ENCODE results near the gene ZNF496. TPM values are rescaled to one million over a fixed set of nuclear protein-coding genes. Genes with fewer than 3 reads are reported as not detected.

The ZNF496 gene
- total and polyA plus RNA-seq, 3 experiments from 2014 or later: 9.6 to 21.7 (median 21.4) TPM

GRCh38 chr1:247322849-247323586 lies 8.6 kb downstream of the ZNF496 start:
- H3K27ac Mint-ChIP-seq: peak overlapping the region in 7 of 8 donors; percentile 32 to 87 (median 55)
- Histone ChIP-seq H3K27ac (ENCODE audit: low read depth, low read length) (no peak overlapping the region), H3K27me3 (ENCODE audit: insufficient read depth, low read length, poor library complexity, severe bottlenecking) (no peaks in the 10 kb centered on the region), H3K36me3 (ENCODE audit: insufficient read depth, low read length) (peaks cover 1% of the 10 kb centered on the region), H3K9me3 (ENCODE audit: low read length) (no peaks in the 10 kb centered on the region), H3K4me1 (ENCODE audit: insufficient read depth, low read length) (peaks cover 13% of the 10 kb centered on the region), H3K4me3 (ENCODE audit: low read length) (no peak overlapping the region)
- H3K27me3 Mint-ChIP-seq: peaks cover 0 to 1% of the 10 kb centered on the region in 2 donors
- H3K4me3 Mint-ChIP-seq: peak overlapping the region in 6 of 7 donors; percentile 41 to 71 (median 58)
- DNase-seq: peak in 1 of 5 donors; percentile 63
- POLR2A ChIA-PET: interaction anchor here (0.7 kb wide), 1 partner anchor 199 kb away, joined by 8 read pairs; no protein-coding TSS in a partner anchor
- H3K4me1 Mint-ChIP-seq: peaks cover 11 to 29% (median 16%) of the 10 kb centered on the region in 3 donors
- CTCF ChIA-PET: interaction anchor here (0.6 to 1.2 kb wide), 2 partner anchors 10 to 64 kb away, joined by 3 read pairs; no protein-coding TSS in a partner anchor
- H3K36me3 Mint-ChIP-seq: peaks cover 7 to 67% (median 13%) of the 10 kb centered on the region in 3 donors
- no peaks in the 10 kb centered on the region for H3K9me3 Mint-ChIP-seq

GRCh38 chr1:247322442-247322841 lies 9.2 kb downstream of the ZNF496 start:
- H3K4me1 Mint-ChIP-seq: peaks cover 11 to 29% (median 12%) of the 10 kb centered on the region in 3 donors
- ChIA-PET POLR2A (no interaction called here), CTCF (interaction anchor here (1.2 kb wide), 1 partner anchor 10 kb away, joined by 3 read pairs; no protein-coding TSS in a partner anchor)
- Histone ChIP-seq H3K4me1 (ENCODE audit: insufficient read depth, low read length) (peaks cover 13% of the 10 kb centered on the region), H3K27me3 (ENCODE audit: insufficient read depth, low read length, poor library complexity, severe bottlenecking) (no peaks in the 10 kb centered on the region), H3K36me3 (ENCODE audit: insufficient read depth, low read length) (no peaks in the 10 kb centered on the region), H3K27ac (ENCODE audit: low read depth, low read length) (no peak overlapping the region), H3K4me3 (ENCODE audit: low read length) (no peak overlapping the region), H3K9me3 (ENCODE audit: low read length) (no peaks in the 10 kb centered on the region)
- H3K27me3 Mint-ChIP-seq: peaks cover 0 to 1% of the 10 kb centered on the region in 2 donors
- peak overlapping the region in 7 of 8 donors; percentile 4 to 87 (median 55) for H3K27ac Mint-ChIP-seq
- H3K9me3 Mint-ChIP-seq: no peaks in the 10 kb centered on the region
- peaks cover 7 to 67% (median 10%) of the 10 kb centered on the region in 3 donors for H3K36me3 Mint-ChIP-seq
- H3K4me3 Mint-ChIP-seq: peak overlapping the region in 6 of 7 donors; percentile 41 to 71 (median 56)
- no peak for DNase-seq

- Histone ChIP-seq H3K4me1 (ENCODE audit: insufficient read depth, low read length) (no peaks in the 10 kb centered on the region), H3K4me3 (ENCODE audit: low read length) (no peak overlapping the region), H3K27me3 (ENCODE audit: insufficient read depth, low read length, poor library complexity, severe bottlenecking) (no peaks in the 10 kb centered on the region), H3K9me3 (ENCODE audit: low read length) (no peaks in the 10 kb centered on the region), H3K27ac (ENCODE audit: low read depth, low read length) (no peak overlapping the region), H3K36me3 (ENCODE audit: insufficient read depth, low read length) (no peaks in the 10 kb centered on the region)
- ChIA-PET POLR2A (no interaction called here), CTCF (no interaction called here)
- peaks cover 2 to 10% (median 4%) of the 10 kb centered on the region in 3 donors for H3K4me1 Mint-ChIP-seq
- no peak overlapping the region for H3K4me3 Mint-ChIP-seq
- H3K9me3 Mint-ChIP-seq: no peaks in the 10 kb centered on the region
- H3K27ac Mint-ChIP-seq: peak overlapping the region in 1 of 8 donors; percentile 69
- peaks cover 4 to 62% (median 21%) of the 10 kb centered on the region in 3 donors for H3K36me3 Mint-ChIP-seq
- no peak for DNase-seq
- peaks cover 0 to 1% of the 10 kb centered on the region in 2 donors for H3K27me3 Mint-ChIP-seq
Measured at GRCh38 chr1:247317702-247318101, 14.0 kb downstream of the ZNF496 start.

DNA sequence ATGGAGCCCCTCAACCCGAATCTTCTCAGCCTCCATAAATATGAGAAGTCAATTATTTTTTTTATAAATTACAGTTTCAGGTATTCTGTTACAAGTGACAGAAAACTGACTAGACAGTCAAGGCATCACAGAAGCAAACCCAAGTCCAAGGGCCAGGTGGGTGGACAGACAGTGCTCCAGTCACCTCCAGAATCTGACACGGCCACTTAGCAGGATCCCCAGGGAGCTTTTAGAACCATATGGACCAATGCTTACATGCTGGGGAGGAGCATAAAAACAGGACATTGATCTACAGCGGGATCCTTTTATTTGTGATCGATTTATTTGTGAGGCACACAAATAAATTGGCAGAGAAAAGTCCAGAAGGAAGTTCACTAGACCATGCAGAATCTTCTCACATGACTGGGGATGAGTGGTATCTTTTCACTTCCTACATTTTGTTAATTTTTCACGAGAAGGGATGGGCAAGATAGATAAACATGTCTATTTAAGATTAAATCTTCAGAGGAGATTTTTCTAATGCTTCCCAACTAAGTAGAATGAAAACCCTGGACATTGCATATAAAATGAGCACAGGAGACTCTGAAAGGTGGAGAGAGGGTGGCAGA lies 15.0 kb downstream of the ZNF496 start:
- Mint-ChIP-seq H3K4me1 (peaks cover 0 to 3% (median 0%) of the 10 kb centered on the region in 3 donors), H3K36me3 (peaks cover 0 to 55% (median 25%) of the 10 kb centered on the region in 3 donors), H3K27ac (peak overlapping the region in 1 of 8 donors; percentile 42), H3K4me3 (no peak overlapping the region), H3K9me3 (no peaks in the 10 kb centered on the region), H3K27me3 (peaks cover 0 to 1% of the 10 kb centered on the region in 2 donors)
- Histone ChIP-seq H3K4me3 (ENCODE audit: low read length) (no peak overlapping the region), H3K9me3 (ENCODE audit: low read length) (no peaks in the 10 kb centered on the region), H3K27me3 (ENCODE audit: insufficient read depth, low read length, poor library complexity, severe bottlenecking) (no peaks in the 10 kb centered on the region), H3K4me1 (ENCODE audit: insufficient read depth, low read length) (no peaks in the 10 kb centered on the region), H3K36me3 (ENCODE audit: insufficient read depth, low read length) (no peaks in the 10 kb centered on the region), H3K27ac (ENCODE audit: low read depth, low read length) (no peak overlapping the region)
- ChIA-PET CTCF (no interaction called here), POLR2A (no interaction called here)
- no peak for DNase-seq

DNA sequence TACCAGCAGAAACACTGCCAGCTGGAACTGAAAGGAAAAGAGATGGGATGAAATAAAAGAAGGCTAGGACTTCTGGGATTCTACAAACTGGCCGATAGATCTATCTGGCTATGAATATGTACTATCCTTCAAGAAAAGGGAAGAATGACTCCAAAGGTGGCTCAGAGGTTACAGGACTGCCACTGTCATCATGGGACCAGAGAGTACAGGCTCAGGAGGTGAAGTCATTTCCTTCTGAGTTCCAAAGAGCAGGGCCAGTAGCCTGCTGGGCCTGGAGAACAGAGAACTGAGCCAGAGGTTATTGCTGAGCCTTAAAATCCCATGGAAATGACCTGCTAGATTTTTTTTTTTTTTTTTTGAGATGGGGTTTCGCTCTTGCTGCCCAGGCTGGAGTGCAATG lies 27.6 kb downstream of the ZNF496 start:
- ChIA-PET CTCF (no interaction called here), POLR2A (no interaction called here)
- H3K4me3 Mint-ChIP-seq: no peak overlapping the region
- Histone ChIP-seq H3K9me3 (ENCODE audit: low read length) (no peaks in the 10 kb centered on the region), H3K4me1 (ENCODE audit: insufficient read depth, low read length) (no peaks in the 10 kb centered on the region), H3K27ac (ENCODE audit: low read depth, low read length) (no peak overlapping the region), H3K27me3 (ENCODE audit: insufficient read depth, low read length, poor library complexity, severe bottlenecking) (no peaks in the 10 kb centered on the region), H3K4me3 (ENCODE audit: low read length) (no peak overlapping the region), H3K36me3 (ENCODE audit: insufficient read depth, low read length) (no peaks in the 10 kb centered on the region)
- no peaks in the 10 kb centered on the region for H3K27me3 Mint-ChIP-seq
- H3K4me1 Mint-ChIP-seq: no peaks in the 10 kb centered on the region
- H3K36me3 Mint-ChIP-seq: peaks cover 27 to 79% (median 33%) of the 10 kb centered on the region in 3 donors
- no peak for DNase-seq
- no peaks in the 10 kb centered on the region for H3K9me3 Mint-ChIP-seq
- peak overlapping the region in 1 of 8 donors; percentile 11 for H3K27ac Mint-ChIP-seq

DNA sequence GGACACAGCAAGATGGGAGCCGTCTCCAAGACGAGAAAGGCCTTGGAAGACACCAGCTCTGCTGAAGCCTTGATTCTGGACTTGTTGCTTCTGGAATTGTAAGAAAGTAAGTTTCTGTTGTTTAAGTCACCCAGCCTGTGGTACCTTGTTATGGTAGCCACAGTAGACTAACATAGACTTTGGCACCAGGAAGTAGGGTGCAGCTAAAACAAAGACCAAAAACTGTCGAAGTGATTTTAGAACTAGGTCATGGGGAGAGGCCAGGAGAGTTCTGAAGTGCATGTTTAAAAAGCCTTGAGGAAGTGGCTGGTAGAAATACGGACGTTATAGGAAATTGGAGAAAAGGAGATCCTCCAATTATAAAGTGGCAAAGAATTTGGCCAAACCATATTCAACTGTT lies 28.5 kb downstream of the ZNF496 start:
- no peaks in the 10 kb centered on the region for H3K27me3 ChIP-seq (ENCODE audit: insufficient read depth, low read length, poor library complexity, severe bottlenecking)
- POLR2A ChIA-PET: no interaction called here
- H3K9me3 Mint-ChIP-seq: no peaks in the 10 kb centered on the region
- H3K36me3 Mint-ChIP-seq: peaks cover 28 to 71% (median 32%) of the 10 kb centered on the region in 3 donors
- no peaks in the 10 kb centered on the region for H3K4me1 Mint-ChIP-seq
- no peak for DNase-seq
- peak overlapping the region in 2 of 8 donors; percentile 36 to 37 for H3K27ac Mint-ChIP-seq
- no peak overlapping the region for H3K4me3 Mint-ChIP-seq
- no peak overlapping the region for H3K4me3 ChIP-seq (ENCODE audit: low read length)
- no peaks in the 10 kb centered on the region for H3K9me3 ChIP-seq (ENCODE audit: low read length)
- H3K27ac ChIP-seq (ENCODE audit: low read depth, low read length): no peak overlapping the region
- no peaks in the 10 kb centered on the region for H3K36me3 ChIP-seq (ENCODE audit: insufficient read depth, low read length)
- no peaks in the 10 kb centered on the region for H3K4me1 ChIP-seq (ENCODE audit: insufficient read depth, low read length)
- CTCF ChIA-PET: no interaction called here
- H3K27me3 Mint-ChIP-seq: peaks cover 0 to 2% of the 10 kb centered on the region in 2 donors

GRCh38 chr1:247301176-247301540 lies 30.5 kb downstream of the ZNF496 start:
- H3K9me3 ChIP-seq (ENCODE audit: low read length): no peaks in the 10 kb centered on the region
- no peak overlapping the region for H3K4me3 ChIP-seq (ENCODE audit: low read length)
- peaks cover 22 to 56% (median 24%) of the 10 kb centered on the region in 3 donors for H3K36me3 Mint-ChIP-seq
- no peak overlapping the region for H3K4me3 Mint-ChIP-seq
- H3K9me3 Mint-ChIP-seq: no peaks in the 10 kb centered on the region
- no peaks in the 10 kb centered on the region for H3K4me1 ChIP-seq (ENCODE audit: insufficient read depth, low read length)
- H3K27me3 Mint-ChIP-seq: peaks cover 0 to 2% of the 10 kb centered on the region in 2 donors
- H3K36me3 ChIP-seq (ENCODE audit: insufficient read depth, low read length): no peaks in the 10 kb centered on the region
- no peak overlapping the region for H3K27ac Mint-ChIP-seq
- peaks cover 0 to 2% (median 0%) of the 10 kb centered on the region in 3 donors for H3K4me1 Mint-ChIP-seq
- H3K27ac ChIP-seq (ENCODE audit: low read depth, low read length): no peak overlapping the region
- POLR2A ChIA-PET: no interaction called here
- CTCF ChIA-PET: no interaction called here
- no peaks in the 10 kb centered on the region for H3K27me3 ChIP-seq (ENCODE audit: insufficient read depth, low read length, poor library complexity, severe bottlenecking)
- DNase-seq: no peak

GRCh38 chr1:247300491-247301175 lies 31.0 kb downstream of the ZNF496 start:
- H3K4me1 Mint-ChIP-seq: peaks cover 0 to 2% (median 0%) of the 10 kb centered on the region in 3 donors
- ChIA-PET CTCF (no interaction called here), POLR2A (no interaction called here)

More at GRCh38 chr1:247300491-247301175, 31.0 kb downstream of the ZNF496 start:
- Mint-ChIP-seq H3K4me3 (no peak overlapping the region), H3K27me3 (peaks cover under 1 to 2% of the 10 kb centered on the region in 2 donors), H3K36me3 (peaks cover 22 to 52% (median 24%) of the 10 kb centered on the region in 3 donors), H3K27ac (no peak overlapping the region), H3K9me3 (no peaks in the 10 kb centered on the region)
- no peaks in the 10 kb centered on the region for H3K4me1 ChIP-seq (ENCODE audit: insufficient read depth, low read length)
- H3K9me3 ChIP-seq (ENCODE audit: low read length): no peaks in the 10 kb centered on the region
- no peaks in the 10 kb centered on the region for H3K36me3 ChIP-seq (ENCODE audit: insufficient read depth, low read length)
- DNase-seq: no peak
- no peak overlapping the region for H3K27ac ChIP-seq (ENCODE audit: low read depth, low read length)
- H3K4me3 ChIP-seq (ENCODE audit: low read length): no peak overlapping the region
- H3K27me3 ChIP-seq (ENCODE audit: insufficient read depth, low read length, poor library complexity, severe bottlenecking): no peaks in the 10 kb centered on the region
